H9 (cell line): Measurements from ENCODE around the gene LRRC8C. TPM values are rescaled to one million over a fixed set of nuclear protein-coding genes. Genes with fewer than 3 reads are reported as not detected.

Source experiments
- DNase-seq: peaks from one replicate; pipeline ENCODE4 v3.0.0-alpha.2; 2017
- H2AFZ ChIP-seq: one replicate; pipeline ENCODE4 v1.6.1; 2013; ENCODE audit warnings: mild to moderate bottlenecking, low read length, control low read depth, moderate library complexity
- H2AK5ac ChIP-seq: 2 replicates; pipeline ENCODE4 v1.6.1; 2013; ENCODE audit warnings: low read length, control low read depth, mixed read lengths; ENCODE audit not compliant: insufficient read length
- H2BK120ac ChIP-seq: one replicate; pipeline ENCODE4 v1.6.1; 2013; ENCODE audit warnings: low read depth, mild to moderate bottlenecking, low read length, control low read depth, inconsistent platforms; ENCODE audit not compliant: poor library complexity, severe bottlenecking
- H2BK12ac ChIP-seq: 2 replicates; pipeline ENCODE4 v1.6.1; 2013; ENCODE audit warnings: low read length, control low read depth, mixed read lengths, low read depth; ENCODE audit not compliant: insufficient read length
- H2BK15ac ChIP-seq: 2 replicates; pipeline ENCODE4 v1.6.1; 2013; ENCODE audit warnings: low read depth, low read length, control low read depth
- H2BK20ac ChIP-seq: one replicate; pipeline ENCODE4 v1.6.1; 2013; ENCODE audit warnings: low read depth, mild to moderate bottlenecking, low read length, control low read depth, inconsistent platforms; ENCODE audit not compliant: poor library complexity, severe bottlenecking
- H2BK5ac ChIP-seq: 2 replicates; pipeline ENCODE4 v1.6.1; 2013; ENCODE audit warnings: low read length, control low read depth, mixed read lengths; ENCODE audit not compliant: insufficient read length
- H3K14ac ChIP-seq: 2 replicates; pipeline ENCODE4 v1.6.1; 2013; ENCODE audit warnings: low read length, control low read depth; ENCODE audit not compliant: insufficient read depth
- H3K18ac ChIP-seq: 2 replicates; pipeline ENCODE4 v1.6.1; 2013; ENCODE audit warnings: low read depth, mild to moderate bottlenecking, mixed read lengths, low read length, control low read depth; ENCODE audit not compliant: insufficient read length
- H3K23ac ChIP-seq: 2 replicates; pipeline ENCODE4 v1.6.1; 2013; ENCODE audit warnings: low read length, control low read depth, mixed read lengths, low read depth; ENCODE audit not compliant: insufficient read length
- H3K23me2 ChIP-seq: 2 replicates; pipeline ENCODE4 v1.6.1; 2013; ENCODE audit warnings: low read depth, mild to moderate bottlenecking, mixed read lengths, low read length, control low read depth; ENCODE audit not compliant: insufficient read length, poor library complexity, severe bottlenecking
- H3K27ac ChIP-seq: 2 replicates; pipeline ENCODE4 v1.5.1; 2013; ENCODE audit warnings: low read length, control low read depth, mixed read lengths, low read depth; ENCODE audit not compliant: insufficient read length
- H3K27me3 ChIP-seq: 2 replicates; pipeline ENCODE4 v1.6.1; 2013; ENCODE audit warnings: low read length, control low read depth, inconsistent platforms; ENCODE audit not compliant: insufficient read depth
- H3K4ac ChIP-seq: 2 replicates; pipeline ENCODE4 v1.6.1; 2013; ENCODE audit warnings: low read depth, mild to moderate bottlenecking, control low read depth, inconsistent platforms, low read length, moderate library complexity
- H3K4me1 ChIP-seq: 2 replicates; pipeline ENCODE4 v1.6.1; 2013; ENCODE audit warnings: low read length, control low read depth, inconsistent platforms; ENCODE audit not compliant: insufficient read depth
- H3K4me2 ChIP-seq: 2 replicates; pipeline ENCODE4 v1.6.1; 2013; ENCODE audit warnings: low read length, control low read depth, mixed read lengths; ENCODE audit not compliant: insufficient read length, insufficient read depth
- H3K56ac ChIP-seq: 2 replicates; pipeline ENCODE4 v1.6.1; 2013; ENCODE audit warnings: low read depth, mild to moderate bottlenecking, mixed read lengths, low read length, control low read depth; ENCODE audit not compliant: insufficient read length
- H3K79me1 ChIP-seq: 2 replicates; pipeline ENCODE4 v1.6.1; 2013; ENCODE audit warnings: low read depth, mild to moderate bottlenecking, moderate library complexity, low read length, control low read depth, inconsistent platforms; ENCODE audit not compliant: insufficient read depth, poor library complexity, severe bottlenecking
- H3K79me2 ChIP-seq: 2 replicates; pipeline ENCODE4 v1.6.1; 2013; ENCODE audit warnings: low read length, control low read depth, inconsistent platforms; ENCODE audit not compliant: insufficient read depth
- H3K9ac ChIP-seq: 2 replicates; pipeline ENCODE4 v1.6.1; 2013; ENCODE audit warnings: low read length, control low read depth, mixed read lengths; ENCODE audit not compliant: insufficient read length; ENCODE audit errors: extremely low read depth
- H3K9me3 ChIP-seq: one replicate; pipeline ENCODE4 v1.6.1; 2013; ENCODE audit warnings: low read depth, low read length, inconsistent platforms; ENCODE audit not compliant: control insufficient read depth
- H3T11ph ChIP-seq: one replicate; pipeline ENCODE4 v1.6.1; 2013; ENCODE audit warnings: mild to moderate bottlenecking, low read length, control low read depth, inconsistent platforms
- H4K20me1 ChIP-seq: one replicate; pipeline ENCODE4 v1.6.1; 2013; ENCODE audit not compliant: control insufficient read depth, insufficient read length, insufficient read depth
- H4K5ac ChIP-seq: 2 replicates; pipeline ENCODE4 v1.6.1; 2013; ENCODE audit warnings: low read depth, mild to moderate bottlenecking, mixed read lengths, low read length, control low read depth; ENCODE audit not compliant: insufficient read length
- H4K8ac ChIP-seq: replicated peaks from 2 replicates; pipeline ENCODE4 v1.6.1; 2013; ENCODE audit warnings: low read length, control low read depth, mixed read lengths, low read depth; ENCODE audit not compliant: insufficient read length
- H4K91ac ChIP-seq: 2 replicates; pipeline ENCODE4 v1.6.1; 2013; ENCODE audit warnings: low read depth, mild to moderate bottlenecking, moderate library complexity, mixed read lengths, low read length, control low read depth; ENCODE audit not compliant: insufficient read length
- H3K27ac Mint-ChIP-seq, 3 experiments: 2 replicates in 2 of 3; 3 replicates in 1 of 3; pipeline ENCODE4 v1.8.0; 2020 to 2021; ENCODE audit warnings: mixed read lengths in 3 of 3, mild to moderate bottlenecking in 1 of 3, moderate library complexity in 1 of 3
- H3K27me3 Mint-ChIP-seq: 2 replicates; pipeline ENCODE4 v1.8.0; 2021; ENCODE audit warnings: low read depth, mild to moderate bottlenecking, moderate library complexity, mixed read lengths
- H3K36me3 Mint-ChIP-seq, 3 experiments: 2 replicates in 2 of 3; 3 replicates in 1 of 3; pipeline ENCODE4 v1.8.0; 2020 to 2021; ENCODE audit warnings: low read depth in 3 of 3, mixed read lengths in 3 of 3; ENCODE audit not compliant: insufficient read depth in 1 of 3
- H3K4me1 Mint-ChIP-seq, 2 experiments: 2 replicates each; pipeline ENCODE4 v1.8.0; 2020; ENCODE audit warnings: mixed read lengths in 2 of 2
- H3K4me3 Mint-ChIP-seq, 2 experiments: 2 replicates in 1 of 2; 3 replicates in 1 of 2; pipeline ENCODE4 v1.8.0; 2020 to 2021; ENCODE audit warnings: mild to moderate bottlenecking in 2 of 2, mixed read lengths in 2 of 2, moderate library complexity in 1 of 2
- H3K9me3 Mint-ChIP-seq, 2 experiments: 2 replicates in 1 of 2; 3 replicates in 1 of 2; pipeline ENCODE4 v1.8.0; 2020; ENCODE audit warnings: mild to moderate bottlenecking in 2 of 2, mixed read lengths in 2 of 2, moderate library complexity in 1 of 2
- WGBS: extraction: QIAGEN DNeasy Blood & Tissue Kit; methylation state at CpG from one replicate; pipeline ENCODE4 v1.1.7; 2013; ENCODE audit warnings: missing lambda C conversion rate, low lambda C conversion rate, mixed read lengths; ENCODE audit not compliant: insufficient read length; ENCODE audit errors: extremely low coverage; 5-methylcytosine and 5-hydroxymethylcytosine counted together
- total RNA-seq: library from RNA; stranded (reverse); gene quantifications from 2 replicates; pipeline ENCODE4 v1.2.1, GENCODE V29; 2021
- TF ChIP-seq, protein P1 (sequence below): fragments of 200-600 bp; sonication (generic); conservative IDR thresholded peaks from 3 replicates; pipeline ENCODE4 v1.8.0; 2021; ENCODE audit warnings: antibody characterized with exemption, mild to moderate bottlenecking

Gene LRRC8C
- total RNA-seq, 1 experiment from 2014 or later = 1.9 TPM

DNA sequence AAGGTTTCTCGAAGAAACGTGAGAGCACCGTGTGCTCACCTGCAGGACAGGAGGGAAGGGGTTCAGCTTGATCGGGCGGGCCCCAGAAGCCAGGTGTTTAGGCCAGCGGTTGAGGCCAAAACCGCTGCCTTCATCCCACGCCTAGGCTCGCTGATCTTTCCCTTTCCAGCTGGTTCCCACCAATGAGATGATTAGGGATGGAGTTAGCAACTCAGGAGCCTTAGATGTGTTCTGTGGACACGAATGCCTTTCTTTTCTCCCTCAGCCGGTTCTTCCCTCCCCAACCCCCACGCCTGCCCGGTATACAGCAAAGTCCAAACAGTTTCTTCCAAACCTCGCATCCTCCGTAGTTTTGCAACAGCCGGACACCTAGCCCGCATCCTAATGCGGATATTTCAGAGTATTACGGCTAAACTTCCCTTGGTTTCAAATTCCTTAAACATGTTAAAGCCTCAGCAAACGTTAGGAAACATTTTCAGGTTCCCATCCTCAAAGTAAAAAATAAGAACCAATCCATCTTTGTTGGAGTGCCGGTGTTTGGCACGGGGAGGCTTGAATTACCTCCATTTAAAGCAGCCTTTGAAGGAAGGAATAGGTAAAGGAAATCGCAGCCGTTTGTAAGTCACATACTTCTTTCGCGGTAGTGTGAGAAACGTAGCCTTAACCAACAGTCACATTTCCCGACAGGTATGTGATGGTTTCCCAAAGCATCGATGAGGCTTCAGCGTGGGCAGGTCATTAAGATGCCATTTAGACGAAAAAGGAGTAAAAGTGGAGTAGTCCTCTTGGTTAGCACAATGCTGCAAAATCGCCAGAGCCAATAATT is 1.1 kb downstream of the LRRC8C start:
- Mint-ChIP-seq H3K9me3 (no peaks in the 10 kb centered on the region), H3K4me1 (peaks cover 17 to 19% of the 10 kb centered on the region in 2 experiments), H3K4me3 (peak overlapping the region; percentile 83 to 88), H3K27ac (peak overlapping the region in 1 of 3 experiments; percentile 57; a peak in 2 of 7 replicates), H3K27me3 (peaks cover 41% of the 10 kb centered on the region), H3K36me3 (no peaks in the 10 kb centered on the region)
- H2BK12ac ChIP-seq = no peak overlapping the region
- H2BK20ac ChIP-seq = no peak overlapping the region
- H3K79me1 ChIP-seq = no peaks in the 10 kb centered on the region
- no peak overlapping the region for H2AFZ ChIP-seq
- H4K20me1 ChIP-seq = no peaks in the 10 kb centered on the region
- no peak overlapping the region for H3K56ac ChIP-seq
- H4K8ac ChIP-seq = no peak overlapping the region
- H3T11ph ChIP-seq = no peak overlapping the region
- no peak overlapping the region for H3K4ac ChIP-seq
- no peak overlapping the region for H2BK15ac ChIP-seq
- H3K4me1 ChIP-seq = no peaks in the 10 kb centered on the region
- H3K23ac ChIP-seq = no peak overlapping the region
- no peak overlapping the region for H2BK120ac ChIP-seq
- H3K27ac ChIP-seq = no peak overlapping the region
- DNase-seq = peak; percentile 30
- H3K9ac ChIP-seq = no peak overlapping the region
- H4K5ac ChIP-seq = no peak overlapping the region
- H4K91ac ChIP-seq = no peak overlapping the region
- H3K27me3 ChIP-seq = peaks cover 5% of the 10 kb centered on the region; the same call in 1 of the 2 replicates
- no peaks in the 10 kb centered on the region for H3K79me2 ChIP-seq
- no peaks in the 10 kb centered on the region for H3K9me3 ChIP-seq
- H3K23me2 ChIP-seq = peaks cover 22% of the 10 kb centered on the region
- no peak overlapping the region for H2AK5ac ChIP-seq
- WGBS = no CpG with 5 or more reads among the region's 32 CpGs
- TF ChIP-seq, protein P1, sequence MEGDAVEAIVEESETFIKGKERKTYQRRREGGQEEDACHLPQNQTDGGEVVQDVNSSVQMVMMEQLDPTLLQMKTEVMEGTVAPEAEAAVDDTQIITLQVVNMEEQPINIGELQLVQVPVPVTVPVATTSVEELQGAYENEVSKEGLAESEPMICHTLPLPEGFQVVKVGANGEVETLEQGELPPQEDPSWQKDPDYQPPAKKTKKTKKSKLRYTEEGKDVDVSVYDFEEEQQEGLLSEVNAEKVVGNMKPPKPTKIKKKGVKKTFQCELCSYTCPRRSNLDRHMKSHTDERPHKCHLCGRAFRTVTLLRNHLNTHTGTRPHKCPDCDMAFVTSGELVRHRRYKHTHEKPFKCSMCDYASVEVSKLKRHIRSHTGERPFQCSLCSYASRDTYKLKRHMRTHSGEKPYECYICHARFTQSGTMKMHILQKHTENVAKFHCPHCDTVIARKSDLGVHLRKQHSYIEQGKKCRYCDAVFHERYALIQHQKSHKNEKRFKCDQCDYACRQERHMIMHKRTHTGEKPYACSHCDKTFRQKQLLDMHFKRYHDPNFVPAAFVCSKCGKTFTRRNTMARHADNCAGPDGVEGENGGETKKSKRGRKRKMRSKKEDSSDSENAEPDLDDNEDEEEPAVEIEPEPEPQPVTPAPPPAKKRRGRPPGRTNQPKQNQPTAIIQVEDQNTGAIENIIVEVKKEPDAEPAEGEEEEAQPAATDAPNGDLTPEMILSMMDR = no peak
- H3K4me2 ChIP-seq = peak overlapping the region; percentile 82
- H2BK5ac ChIP-seq = no peak overlapping the region
- no peak overlapping the region for H3K14ac ChIP-seq
- no peak overlapping the region for H3K18ac ChIP-seq
